GM12878 (cell line): ENCODE measurements around the gene SLC25A36.

Experiments
- ASH2L ChIP-seq: fragments of 300-600, 200-600 bp; sonication (generic); IDR thresholded peaks from 2 replicates; pipeline ENCODE4 v1.6.1; 2017; ENCODE audit warnings: low read depth, mild to moderate bottlenecking, borderline replicate concordance
- CHD4 ChIP-seq: fragments of 200-600 bp; sonication (generic); IDR thresholded peaks from 2 replicates; pipeline ENCODE4 v1.6.1; 2016; ENCODE audit warnings: mild to moderate bottlenecking
- EGR1 ChIP-seq, 2 experiments: IDR thresholded peaks; 1 replicate in 1 of 2; 2 replicates in 1 of 2; pipeline ENCODE4 v1.6.1; 2011 to 2012; ENCODE audit warnings: low read depth in 2 of 2, low read length in 2 of 2, borderline replicate concordance in 1 of 2, mild to moderate bottlenecking in 1 of 2, moderate library complexity in 1 of 2
- ESRRA ChIP-seq: IDR thresholded peaks from 2 replicates; pipeline ENCODE4 v1.6.1; 2012; ENCODE audit warnings: mild to moderate bottlenecking, low read length, improper control_type of control experiment
- FOXM1 ChIP-seq: IDR thresholded peaks from 2 replicates; pipeline ENCODE4 v1.6.1; 2012; ENCODE audit warnings: low read depth, mild to moderate bottlenecking, inconsistent platforms, low read length, moderate library complexity
- NR2F1 ChIP-seq: fragments of 450-650 bp; conservative IDR thresholded peaks from 2 replicates; pipeline ENCODE4 v1.6.1; 2017; ENCODE audit warnings: mild to moderate bottlenecking
- PAX8 ChIP-seq: fragments of 450-650 bp; IDR thresholded peaks from 2 replicates; pipeline ENCODE4 v1.6.1; 2017; ENCODE audit warnings: mild to moderate bottlenecking, moderate library complexity
- SRF ChIP-seq, 2 experiments: IDR thresholded peaks; 2 replicates each; pipeline ENCODE4 v1.6.1; 2011; ENCODE audit warnings: low read depth in 2 of 2, low read length in 2 of 2, mild to moderate bottlenecking in 1 of 2, moderate library complexity in 1 of 2
- TAF1 ChIP-seq: IDR thresholded peaks from 2 replicates; pipeline ENCODE4 v1.6.1; 2011; ENCODE audit warnings: mild to moderate bottlenecking, low read depth, low read length, borderline replicate concordance
- ZNF274 ChIP-seq: IDR thresholded peaks from one replicate; pipeline ENCODE4 v1.8.0; 2011; ENCODE audit not compliant: insufficient read length, insufficient read depth
- TF ChIP-seq, protein P1 (sequence below), 3 experiments: IDR thresholded peaks in 2 of 3; conservative IDR thresholded peaks in 1 of 3; 2 replicates each; pipeline ENCODE4 v1.5.1; 2011; ENCODE audit warnings: low read depth in 3 of 3, low read length in 3 of 3, mild to moderate bottlenecking in 3 of 3, control low read depth in 2 of 3, moderate library complexity in 2 of 3, inconsistent platforms in 1 of 3, mixed read lengths in 1 of 3; ENCODE audit not compliant: control insufficient read depth in 2 of 3, insufficient read depth in 1 of 3; ENCODE audit errors: extremely low read depth in 1 of 3
- TF ChIP-seq, protein P2 (sequence below): fragments of 450-650 bp; IDR thresholded peaks from 2 replicates; pipeline ENCODE4 v1.6.1; 2017; ENCODE audit warnings: antibody characterized with exemption, mild to moderate bottlenecking, moderate library complexity
- TF ChIP-seq, protein P3 (sequence below): IDR thresholded peaks from 2 replicates; pipeline ENCODE4 v1.6.1; 2012; ENCODE audit warnings: low read depth, low read length, improper control_type of control experiment
- TF ChIP-seq, protein P4 (sequence below): IDR thresholded peaks from 2 replicates; pipeline ENCODE4 v1.6.1; 2012; ENCODE audit warnings: low read depth, low read length, improper control_type of control experiment

DNA sequence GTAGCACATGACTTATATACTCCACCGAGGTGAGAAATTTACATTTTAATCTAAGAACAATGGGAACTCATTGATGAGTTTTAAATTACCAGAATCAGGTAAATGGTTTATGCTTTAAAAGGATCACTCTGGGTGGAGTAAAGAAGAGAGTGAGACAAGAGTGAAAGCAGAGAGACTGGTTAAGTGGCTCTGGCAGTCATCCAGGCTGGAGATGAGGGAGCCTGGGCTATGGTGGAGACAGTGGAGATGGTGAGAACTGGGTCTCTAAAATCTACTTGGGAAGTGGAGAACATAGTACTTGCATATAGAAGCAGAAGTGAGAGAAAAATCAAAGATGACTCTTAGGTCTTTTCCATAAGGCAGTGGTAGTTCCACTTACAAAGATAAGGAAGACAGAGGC is 37.1 kb upstream of the SLC25A36 start:
- TF ChIP-seq EGR1 (IDR thresholded peaks at IDR 0.05; ENCODE audit: borderline replicate concordance in 1 of 2, low read depth in 2 of 2, low read length in 2 of 2) (no peak), ZNF274 (no peak), TAF1 (no peak), CHD4 (no peak), SRF (IDR thresholded peaks at IDR 0.05; ENCODE audit: low read depth in 2 of 2, low read length in 2 of 2) (no peak), NR2F1 (no peak), ESRRA (no peak), FOXM1 (no peak), ASH2L (no peak), PAX8 (no peak)
- TF ChIP-seq, protein P1, sequence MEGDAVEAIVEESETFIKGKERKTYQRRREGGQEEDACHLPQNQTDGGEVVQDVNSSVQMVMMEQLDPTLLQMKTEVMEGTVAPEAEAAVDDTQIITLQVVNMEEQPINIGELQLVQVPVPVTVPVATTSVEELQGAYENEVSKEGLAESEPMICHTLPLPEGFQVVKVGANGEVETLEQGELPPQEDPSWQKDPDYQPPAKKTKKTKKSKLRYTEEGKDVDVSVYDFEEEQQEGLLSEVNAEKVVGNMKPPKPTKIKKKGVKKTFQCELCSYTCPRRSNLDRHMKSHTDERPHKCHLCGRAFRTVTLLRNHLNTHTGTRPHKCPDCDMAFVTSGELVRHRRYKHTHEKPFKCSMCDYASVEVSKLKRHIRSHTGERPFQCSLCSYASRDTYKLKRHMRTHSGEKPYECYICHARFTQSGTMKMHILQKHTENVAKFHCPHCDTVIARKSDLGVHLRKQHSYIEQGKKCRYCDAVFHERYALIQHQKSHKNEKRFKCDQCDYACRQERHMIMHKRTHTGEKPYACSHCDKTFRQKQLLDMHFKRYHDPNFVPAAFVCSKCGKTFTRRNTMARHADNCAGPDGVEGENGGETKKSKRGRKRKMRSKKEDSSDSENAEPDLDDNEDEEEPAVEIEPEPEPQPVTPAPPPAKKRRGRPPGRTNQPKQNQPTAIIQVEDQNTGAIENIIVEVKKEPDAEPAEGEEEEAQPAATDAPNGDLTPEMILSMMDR (IDR thresholded peaks at IDR 0.05 in 2 of 3, conservative IDR thresholded peaks at IDR 0.05 in 1 of 3; ENCODE audit: control insufficient read depth in 2 of 3, extremely low read depth in 1 of 3, insufficient read depth in 1 of 3, low read depth in 3 of 3, low read length in 3 of 3) = no peak
- TF ChIP-seq, protein P2, sequence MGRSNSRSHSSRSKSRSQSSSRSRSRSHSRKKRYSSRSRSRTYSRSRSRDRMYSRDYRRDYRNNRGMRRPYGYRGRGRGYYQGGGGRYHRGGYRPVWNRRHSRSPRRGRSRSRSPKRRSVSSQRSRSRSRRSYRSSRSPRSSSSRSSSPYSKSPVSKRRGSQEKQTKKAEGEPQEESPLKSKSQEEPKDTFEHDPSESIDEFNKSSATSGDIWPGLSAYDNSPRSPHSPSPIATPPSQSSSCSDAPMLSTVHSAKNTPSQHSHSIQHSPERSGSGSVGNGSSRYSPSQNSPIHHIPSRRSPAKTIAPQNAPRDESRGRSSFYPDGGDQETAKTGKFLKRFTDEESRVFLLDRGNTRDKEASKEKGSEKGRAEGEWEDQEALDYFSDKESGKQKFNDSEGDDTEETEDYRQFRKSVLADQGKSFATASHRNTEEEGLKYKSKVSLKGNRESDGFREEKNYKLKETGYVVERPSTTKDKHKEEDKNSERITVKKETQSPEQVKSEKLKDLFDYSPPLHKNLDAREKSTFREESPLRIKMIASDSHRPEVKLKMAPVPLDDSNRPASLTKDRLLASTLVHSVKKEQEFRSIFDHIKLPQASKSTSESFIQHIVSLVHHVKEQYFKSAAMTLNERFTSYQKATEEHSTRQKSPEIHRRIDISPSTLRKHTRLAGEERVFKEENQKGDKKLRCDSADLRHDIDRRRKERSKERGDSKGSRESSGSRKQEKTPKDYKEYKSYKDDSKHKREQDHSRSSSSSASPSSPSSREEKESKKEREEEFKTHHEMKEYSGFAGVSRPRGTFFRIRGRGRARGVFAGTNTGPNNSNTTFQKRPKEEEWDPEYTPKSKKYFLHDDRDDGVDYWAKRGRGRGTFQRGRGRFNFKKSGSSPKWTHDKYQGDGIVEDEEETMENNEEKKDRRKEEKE = no peak
- TF ChIP-seq, protein P3, sequence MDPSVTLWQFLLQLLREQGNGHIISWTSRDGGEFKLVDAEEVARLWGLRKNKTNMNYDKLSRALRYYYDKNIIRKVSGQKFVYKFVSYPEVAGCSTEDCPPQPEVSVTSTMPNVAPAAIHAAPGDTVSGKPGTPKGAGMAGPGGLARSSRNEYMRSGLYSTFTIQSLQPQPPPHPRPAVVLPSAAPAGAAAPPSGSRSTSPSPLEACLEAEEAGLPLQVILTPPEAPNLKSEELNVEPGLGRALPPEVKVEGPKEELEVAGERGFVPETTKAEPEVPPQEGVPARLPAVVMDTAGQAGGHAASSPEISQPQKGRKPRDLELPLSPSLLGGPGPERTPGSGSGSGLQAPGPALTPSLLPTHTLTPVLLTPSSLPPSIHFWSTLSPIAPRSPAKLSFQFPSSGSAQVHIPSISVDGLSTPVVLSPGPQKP = no peak
- TF ChIP-seq, protein P4, sequence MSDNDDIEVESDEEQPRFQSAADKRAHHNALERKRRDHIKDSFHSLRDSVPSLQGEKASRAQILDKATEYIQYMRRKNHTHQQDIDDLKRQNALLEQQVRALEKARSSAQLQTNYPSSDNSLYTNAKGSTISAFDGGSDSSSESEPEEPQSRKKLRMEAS = no peak
